H1 (cell line): ENCODE measurements around the gene TGFB3. TPM values are rescaled to one million over a fixed set of nuclear protein-coding genes. Genes with fewer than 3 reads are reported as not detected.

Experiments used
- CTCF ChIA-PET: fragments of 300-600 bp; sonication (Branson Sonifier 250); formaldehyde crosslinking; loops from one replicate; lab custom pipeline; 2021; ENCODE audit not compliant: partially characterized antibody; lab: Charles Lee
- POLR2A ChIA-PET: fragments of 300-600 bp; sonication (Branson Sonifier 250); formaldehyde crosslinking; loops from one replicate; lab custom pipeline; 2021; ENCODE audit warnings: inconsistent platforms; ENCODE audit not compliant: partially characterized antibody; lab: Charles Lee
- DNase-seq, 2 experiments: peaks; one replicate each; pipeline versions ENCODE4 v3.0.0 to v3.0.0-alpha.2; 2010 to 2022; ENCODE audit warnings: low spot score in 2 of 2, low read depth in 1 of 2, mixed read lengths in 1 of 2
- FAIRE-seq: peaks from 2 replicates; lab custom pipeline; 2011; peaks lifted over from hg19 to GRCh38; lab: Jason Lieb, UNC
- H2AFZ ChIP-seq: 2 replicates; pipeline ENCODE4 v1.8.1; 2012; ENCODE audit warnings: low read length, inconsistent platforms
- H2AK5ac ChIP-seq: 2 replicates; pipeline ENCODE4 v1.6.1; 2013; ENCODE audit warnings: low read depth, low read length
- H2BK120ac ChIP-seq: replicated peaks from 2 replicates; pipeline ENCODE3; 2013; ENCODE audit warnings: low read depth, low read length, inconsistent platforms
- H2BK12ac ChIP-seq: 2 replicates; pipeline ENCODE4 v1.6.1; 2013; ENCODE audit warnings: low read depth, low read length
- H2BK15ac ChIP-seq: 2 replicates; pipeline ENCODE4 v1.6.1; 2013; ENCODE audit warnings: low read length
- H2BK20ac ChIP-seq: 2 replicates; pipeline ENCODE4 v1.6.1; 2013; ENCODE audit warnings: low read length
- H2BK5ac ChIP-seq: 2 replicates; pipeline ENCODE4 v1.6.1; 2013; ENCODE audit warnings: low read depth, low read length
- H3K14ac ChIP-seq: 2 replicates; pipeline ENCODE4 v1.6.1; 2013; ENCODE audit warnings: inconsistent platforms; ENCODE audit not compliant: insufficient read length
- H3K18ac ChIP-seq: 2 replicates; pipeline ENCODE4 v1.6.1; 2013; ENCODE audit warnings: low read length; ENCODE audit errors: extremely low read depth
- H3K23ac ChIP-seq: 2 replicates; pipeline ENCODE4 v1.6.1; 2013; ENCODE audit warnings: inconsistent platforms; ENCODE audit not compliant: insufficient read length
- H3K23me2 ChIP-seq: 2 replicates; pipeline ENCODE4 v1.6.1; 2013; ENCODE audit warnings: low read depth, low read length
- H3K27ac ChIP-seq: 2 replicates; pipeline ENCODE4 v1.6.1; 2011; ENCODE audit warnings: low read depth, low read length, inconsistent platforms
- H3K27me3 ChIP-seq, 4 experiments: replicated peaks in 1 of 4; 1 replicate in 1 of 4; 2 replicates in 3 of 4; pipeline versions ENCODE4 v1.6.1 to v1.8.1; 2011 to 2013; ENCODE audit warnings: low read length in 3 of 4, mild to moderate bottlenecking in 3 of 4, inconsistent platforms in 2 of 4, mixed read lengths in 2 of 4, moderate library complexity in 1 of 4; ENCODE audit not compliant: control insufficient read depth in 3 of 4, insufficient read depth in 3 of 4; ENCODE audit errors: extremely low read depth in 1 of 4
- H3K36me3 ChIP-seq, 4 experiments: 2 replicates each; pipeline versions ENCODE4 v1.6.1 to v1.8.1; 2011 to 2013; ENCODE audit warnings: mild to moderate bottlenecking in 4 of 4, low read length in 3 of 4, moderate library complexity in 2 of 4, control low read depth in 1 of 4, inconsistent platforms in 1 of 4; ENCODE audit not compliant: insufficient read depth in 4 of 4, control insufficient read depth in 2 of 4
- H3K4ac ChIP-seq: replicated peaks from 2 replicates; pipeline ENCODE3; 2013; ENCODE audit warnings: low read length, low read depth, mixed read lengths, inconsistent platforms; ENCODE audit not compliant: insufficient read length
- H3K4me1 ChIP-seq, 4 experiments: replicated peaks in 1 of 4; 1 replicate in 1 of 4; 2 replicates in 3 of 4; pipeline versions ENCODE4 v1.6.1 to v1.8.1; 2011 to 2013; ENCODE audit warnings: low read length in 3 of 4, inconsistent platforms in 2 of 4, mixed read lengths in 1 of 4; ENCODE audit not compliant: insufficient read depth in 4 of 4, control insufficient read depth in 3 of 4
- H3K4me2 ChIP-seq, 2 experiments: 2 replicates each; pipeline versions ENCODE4 v1.6.1 to v1.8.1; 2011 to 2013; ENCODE audit warnings: low read depth in 2 of 2, low read length in 2 of 2, control low read depth in 1 of 2, inconsistent platforms in 1 of 2, mild to moderate bottlenecking in 1 of 2; ENCODE audit not compliant: insufficient read depth in 1 of 2
- H3K4me3 ChIP-seq, 4 experiments: fragments of 200-600, 300-600 bp in 1 of 4; sonication (generic), shearing (Covaris generic), sonication (Bioruptor Twin) in 1 of 4; 2 replicates each; pipeline versions ENCODE4 v1.5.1 to v1.8.1; 2011 to 2016; ENCODE audit warnings: low read length in 4 of 4, low read depth in 3 of 4, control low read depth in 2 of 4, inconsistent platforms in 2 of 4, mild to moderate bottlenecking in 2 of 4, mixed read lengths in 1 of 4, moderate library complexity in 1 of 4; ENCODE audit not compliant: insufficient read depth in 2 of 4; ENCODE audit errors: extremely low read depth in 1 of 4
- H3K56ac ChIP-seq: replicated peaks from 2 replicates; pipeline ENCODE3; 2013; ENCODE audit warnings: low read depth, mild to moderate bottlenecking, mixed read lengths, low read length, inconsistent platforms; ENCODE audit not compliant: insufficient read length
- H3K79me1 ChIP-seq: 2 replicates; pipeline ENCODE4 v1.6.1; 2013; ENCODE audit warnings: low read depth, low read length, control low read depth
- H3K79me2 ChIP-seq, 2 experiments: 2 replicates each; pipeline versions ENCODE4 v1.6.1 to v1.8.1; 2012 to 2013; ENCODE audit warnings: low read length in 2 of 2, mild to moderate bottlenecking in 2 of 2, inconsistent platforms in 1 of 2; ENCODE audit not compliant: insufficient read depth in 2 of 2, control insufficient read depth in 1 of 2
- H3K9ac ChIP-seq, 4 experiments: replicated peaks in 1 of 4; 1 replicate in 1 of 4; 2 replicates in 3 of 4; pipeline versions ENCODE4 v1.6.1 to v1.8.1; 2011 to 2013; ENCODE audit warnings: low read depth in 3 of 4, low read length in 3 of 4, control low read depth in 2 of 4, mild to moderate bottlenecking in 2 of 4, moderate library complexity in 2 of 4, inconsistent platforms in 1 of 4; ENCODE audit errors: extremely low read depth in 1 of 4
- H3K9me3 ChIP-seq, 2 experiments: 2 replicates each; pipeline versions ENCODE4 v1.6.1 to v1.8.1; 2012 to 2013; ENCODE audit warnings: mild to moderate bottlenecking in 2 of 2, moderate library complexity in 2 of 2, control low read depth in 1 of 2, inconsistent platforms in 1 of 2, low read depth in 1 of 2, low read length in 1 of 2, mixed read lengths in 1 of 2; ENCODE audit not compliant: insufficient read depth in 2 of 2
- H4K20me1 ChIP-seq, 2 experiments: replicated peaks in 1 of 2; 2 replicates each; pipeline versions ENCODE3 to v1.8.1; 2011 to 2013; ENCODE audit warnings: inconsistent platforms in 2 of 2, low read length in 2 of 2, mild to moderate bottlenecking in 1 of 2; ENCODE audit not compliant: insufficient read depth in 2 of 2, control insufficient read depth in 1 of 2
- H4K5ac ChIP-seq: 2 replicates; pipeline ENCODE4 v1.6.1; 2013; ENCODE audit warnings: low read length, low read depth, mixed read lengths, inconsistent platforms; ENCODE audit not compliant: insufficient read length
- H4K8ac ChIP-seq: 2 replicates; pipeline ENCODE4 v1.8.0; 2013; ENCODE audit warnings: mild to moderate bottlenecking, moderate library complexity, low read length, inconsistent platforms; ENCODE audit not compliant: insufficient read depth; ENCODE audit errors: extremely low read depth
- H4K91ac ChIP-seq: replicated peaks from 2 replicates; pipeline ENCODE3; 2013; ENCODE audit warnings: low read length, mixed read lengths, inconsistent platforms; ENCODE audit not compliant: insufficient read length
- CHD2 ChIP-seq: IDR thresholded peaks from 2 replicates; pipeline ENCODE4 v1.6.1; 2012; ENCODE audit warnings: low read length, improper control_type of control experiment
- CREB1 ChIP-seq: IDR thresholded peaks from 2 replicates; pipeline ENCODE4 v1.6.1; 2012; ENCODE audit warnings: inconsistent platforms
- CTBP2 ChIP-seq: IDR thresholded peaks from 2 replicates; pipeline ENCODE4 v1.7.0; 2011; ENCODE audit warnings: borderline replicate concordance, mild to moderate bottlenecking, moderate library complexity, mixed read lengths, low read length; ENCODE audit not compliant: insufficient read depth, insufficient read length
- KDM1A ChIP-seq: fragments of 200-600, 300-600 bp; sonication (generic); IDR thresholded peaks from 2 replicates; pipeline ENCODE4 v1.7.1; 2016; ENCODE audit warnings: mild to moderate bottlenecking, low read length, borderline replicate concordance
- KDM4A ChIP-seq: IDR thresholded peaks from one replicate; pipeline ENCODE4 v1.7.1; 2012; ENCODE audit warnings: low read depth, mild to moderate bottlenecking, moderate library complexity, low read length, inconsistent platforms; ENCODE audit not compliant: severe bottlenecking
- KDM5A ChIP-seq: fragments of 200-600 bp; IDR thresholded peaks from 2 replicates; pipeline ENCODE4 v1.7.1; 2012; ENCODE audit warnings: mild to moderate bottlenecking, low read length, inconsistent platforms, mixed read lengths
- POLR2AphosphoS5 ChIP-seq: IDR thresholded peaks from 2 replicates; pipeline ENCODE4 v1.6.1; 2011; ENCODE audit warnings: low read depth, low read length
- POU5F1 ChIP-seq: IDR thresholded peaks from 2 replicates; pipeline ENCODE4 v1.6.1; 2011; ENCODE audit warnings: low read depth, mild to moderate bottlenecking, low read length, moderate library complexity
- RBBP5 ChIP-seq: IDR thresholded peaks from 2 replicates; pipeline ENCODE4 v1.7.1; 2012; ENCODE audit warnings: low read depth, mild to moderate bottlenecking, inconsistent platforms, low read length, moderate library complexity, borderline replicate concordance
- RNF2 ChIP-seq: fragments of 200-900, 300-1000 bp; sonication (generic); IDR thresholded peaks from 2 replicates; pipeline ENCODE4 v1.7.1; 2016; ENCODE audit warnings: borderline replicate concordance, low read depth, mild to moderate bottlenecking, antibody characterized with exemption, low read length; ENCODE audit not compliant: poor library complexity, severe bottlenecking; ENCODE audit errors: missing control alignments
- TEAD4 ChIP-seq: IDR thresholded peaks from 2 replicates; pipeline ENCODE4 v1.6.1; 2012; ENCODE audit warnings: low read depth, low read length, inconsistent platforms, mixed read lengths
- WGBS, 2 experiments: shearing (Covaris generic) in 1 of 2; methylation state at CpG; one replicate each; pipeline versions ENCODE4 v1.1.6 to v1.1.7; 2013 to 2015; ENCODE audit warnings: low lambda C conversion rate in 2 of 2, mixed read lengths in 2 of 2, inconsistent platforms in 1 of 2, low coverage in 1 of 2, missing lambda C conversion rate in 1 of 2; ENCODE audit not compliant: insufficient replicate concordance in 2 of 2, insufficient coverage in 1 of 2, insufficient read length in 1 of 2; ENCODE audit errors: extremely low coverage in 1 of 2, missing lambda C conversion rate in 1 of 2; 5-methylcytosine and 5-hydroxymethylcytosine counted together
- polyA plus RNA-seq, 7 experiments: library from polyadenylated mRNA; depleted of rRNA in 3 of 7; stranded (reverse) in 5 of 7; unstranded in 2 of 7; fragments of >200 nt in 5 of 7; fragments of 200-250 nt in 2 of 7; gene quantifications; 1 replicate in 5 of 7; 2 replicates in 1 of 7; 4 replicates in 1 of 7; pipeline versions ENCODE4 v1.2.1 to v1.2.3, GENCODE V29; 2011 to 2013; ENCODE audit warnings: missing spikeins in 2 of 7, mixed read lengths in 2 of 7
- total RNA-seq: library from RNA; stranded (reverse); fragmentation: NEBNext Ultra II Directional; extraction: Animal tissue kit (Norgen Biotek cat#: 25700); gene quantifications from 2 replicates; pipeline ENCODE4 v1.2.1, GENCODE V29; 2021

The TGFB3 gene
- total and polyA plus RNA-seq, 2 of the 8 experiments (the other 6 are each of a cell fraction or from before 2014, with no cell fraction given), result 0.65 to 0.86 TPM

GRCh38 chr14:75985618-75986438, 4.0 kb upstream of the TGFB3 start, which contains the start of gene IFT43:
IFT43 (plus strand) TSS chr14:75985763; CDS start chr14:75985787, 24 bp downstream.
- H2AK5ac ChIP-seq, result no peak within 1 kb of the TSS
- FAIRE-seq (no peak), DNase-seq (peak in 1 of 2 experiments; percentile 95)
- H4K20me1 ChIP-seq, result no peaks in the 10 kb centered on the region
- H3K27me3 ChIP-seq, result peaks cover 0 to 21% (median 12%) of the 10 kb centered on the region in 4 experiments; a peak in 4 of 7 replicates
- peak within 1 kb of the TSS; percentile 93 for H3K4me2 ChIP-seq
- H2AFZ ChIP-seq, result peak within 1 kb of the TSS; percentile 72; the same call in 1 of the 2 replicates
- WGBS, 2 experiments, result 2% methylated on average over 48 of the region's 52 CpGs; no CpG with 5 or more reads in 1 of the 2 experiments
- H3K27ac ChIP-seq, result 0 out of 2 replicates have a peak within 1 kb of the TSS, but pooled peaks have one; percentile 37
- CTCF ChIA-PET, result interaction anchor here (0.6 to 20.1 kb wide), 7 partner anchors 71 to 1260 kb away, joined by 3 to 261 read pairs (median 3); no protein-coding TSS in a partner anchor
- H4K91ac ChIP-seq, result no peak within 1 kb of the TSS
- no peak within 1 kb of the TSS for H2BK120ac ChIP-seq
- peaks cover 9% of the 10 kb centered on the region for H3K23me2 ChIP-seq
- H2BK5ac ChIP-seq, result no peak within 1 kb of the TSS
- peak within 1 kb of the TSS; percentile 89 to 94 (median 90) for H3K4me3 ChIP-seq
- H3K14ac ChIP-seq, result no peak within 1 kb of the TSS
- H2BK15ac ChIP-seq, result no peak within 1 kb of the TSS
- peaks cover 0 to 8% (median 2%) of the 10 kb centered on the region in 4 experiments; a peak in 6 of 7 replicates for H3K4me1 ChIP-seq
- H3K9ac ChIP-seq, result peak within 1 kb of the TSS; percentile 41 to 60 (median 58)
- H3K79me2 ChIP-seq, result no peaks in the 10 kb centered on the region
- H3K23ac ChIP-seq, result no peak within 1 kb of the TSS
- H3K36me3 ChIP-seq, result peaks cover 0 to 5% (median 2%) of the 10 kb centered on the region in 4 experiments; a peak in 3 of 8 replicates
- H3K79me1 ChIP-seq, result no peaks in the 10 kb centered on the region
- no peak within 1 kb of the TSS for H2BK20ac ChIP-seq
- H3K18ac ChIP-seq, result no peak within 1 kb of the TSS
- no peak within 1 kb of the TSS for H3K56ac ChIP-seq
- no peak within 1 kb of the TSS for H2BK12ac ChIP-seq
- peak within 1 kb of the TSS; percentile 81; the same call in 1 of the 2 replicates for H4K8ac ChIP-seq
- H4K5ac ChIP-seq, result no peak within 1 kb of the TSS
- H3K4ac ChIP-seq, result no peak within 1 kb of the TSS
- POLR2A ChIA-PET, result interaction anchor here (0.6 kb wide), 1 partner anchor 11 kb away, joined by 3 read pairs; no protein-coding TSS in a partner anchor
- H3K9me3 ChIP-seq, result no peaks in the 10 kb centered on the region
- TF ChIP-seq CTBP2 (no peak), CREB1 (peak; percentile 93), POU5F1 (no peak), TEAD4 (no peak), RNF2 (no peak), CHD2 (no peak), KDM1A (no peak), POLR2AphosphoS5 (no peak), RBBP5 (peak; percentile 56; the same call in 1 of the 2 replicates), KDM5A (0 out of 2 replicates have a peak, but pooled peaks have one; percentile 20), KDM4A (peak; percentile 81)
